Measurements from ENCODE around the gene SYCE1L. TPM values are rescaled to one million over a fixed set of nuclear protein-coding genes. Genes with fewer than 3 reads are reported as not detected.

Gene SYCE1L
- polyA plus RNA-seq, 2 of the 4 experiments (the other 2 are of a cell fraction): 1.4 to 6.6 TPM

DNA sequence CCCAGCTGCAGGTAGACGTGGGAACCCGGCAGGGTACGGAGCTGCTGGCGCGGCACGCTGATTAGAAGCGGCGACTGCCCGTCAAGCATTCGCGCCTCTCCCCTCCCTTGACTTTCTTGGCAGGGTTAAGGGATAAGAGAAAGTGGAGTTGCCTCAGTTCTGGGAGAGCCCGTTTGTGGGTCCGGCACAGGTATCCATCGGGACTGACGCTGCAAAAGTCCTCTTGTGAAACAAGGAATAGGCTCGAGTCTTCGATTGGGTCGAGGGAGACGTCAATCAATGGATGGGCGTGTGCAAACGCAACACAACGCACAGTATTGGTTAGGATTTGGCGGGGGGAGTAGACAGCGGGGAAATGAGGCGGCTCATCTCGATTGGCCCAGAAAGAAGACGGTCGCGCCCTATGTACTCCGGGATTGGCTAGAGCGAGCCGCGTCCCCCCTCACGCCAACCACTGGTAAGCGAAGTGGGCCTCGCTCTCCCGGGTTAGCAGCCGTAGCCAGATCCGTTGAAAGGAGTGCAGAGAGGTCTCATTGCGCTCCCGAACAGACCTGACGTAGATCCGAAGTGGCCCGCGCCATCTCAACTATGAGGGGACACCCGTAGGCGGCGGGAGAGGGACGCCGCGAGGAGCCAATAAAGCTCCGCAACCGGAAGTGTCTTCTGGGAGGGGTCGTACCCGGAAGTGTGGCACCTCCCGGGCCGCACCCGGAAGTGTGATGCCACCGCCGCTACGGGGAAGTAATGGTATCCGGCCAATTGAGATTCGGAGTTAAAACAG lies 8.5 kb upstream of the SYCE1L start, which contains the start of gene MON1B (continued):
- TF ChIP-seq, protein P1, sequence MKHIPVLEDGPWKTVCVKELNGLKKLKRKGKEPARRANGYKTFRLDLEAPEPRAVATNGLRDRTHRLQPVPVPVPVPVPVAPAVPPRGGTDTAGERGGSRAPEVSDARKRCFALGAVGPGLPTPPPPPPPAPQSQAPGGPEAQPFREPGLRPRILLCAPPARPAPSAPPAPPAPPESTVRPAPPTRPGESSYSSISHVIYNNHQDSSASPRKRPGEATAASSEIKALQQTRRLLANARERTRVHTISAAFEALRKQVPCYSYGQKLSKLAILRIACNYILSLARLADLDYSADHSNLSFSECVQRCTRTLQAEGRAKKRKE (CRISPR knock-in tag; IDR thresholded peaks at IDR 0.05; ENCODE audit: low read depth): no peak
- TF ChIP-seq JUN (IDR thresholded peaks at IDR 0.05) (peak; percentile 36 to 80; a peak in 4 of 5 replicates), HEYL (CRISPR knock-in tag; IDR thresholded peaks at IDR 0.05) (no peak), KDM5A (IDR thresholded peaks at IDR 0.05) (peak; percentile 50), RNF2 (IDR thresholded peaks at IDR 0.05; ENCODE audit: borderline replicate concordance, low read depth) (no peak), RAD21 (conservative IDR thresholded peaks at IDR 0.05 in 1 of 2, IDR thresholded peaks at IDR 0.05 in 1 of 2) (no peak), CBX8 (IDR thresholded peaks at IDR 0.05) (no peak), HDAC2 (IDR thresholded peaks at IDR 0.05) (no peak), RARB (CRISPR knock-in tag; IDR thresholded peaks at IDR 0.05) (no peak), PHF8 (IDR thresholded peaks at IDR 0.05; ENCODE audit: borderline replicate concordance, low read depth) (peak; percentile 57; the same call in 1 of the 2 replicates), BHLHE40 (IDR thresholded peaks at IDR 0.05; ENCODE audit: low read depth, low read length) (no peak), HOXA7 (CRISPR knock-in tag; IDR thresholded peaks at IDR 0.05) (no peak), GATA3 (IDR thresholded peaks at IDR 0.05; ENCODE audit: borderline replicate concordance) (no peak), SMC3 (IDR thresholded peaks at IDR 0.05) (no peak), MYC (IDR thresholded peaks at IDR 0.05; ENCODE audit: borderline replicate concordance, low read length) (no peak), EP300 (IDR thresholded peaks at IDR 0.05) (no peak)
- TF ChIP-seq, protein P2, sequence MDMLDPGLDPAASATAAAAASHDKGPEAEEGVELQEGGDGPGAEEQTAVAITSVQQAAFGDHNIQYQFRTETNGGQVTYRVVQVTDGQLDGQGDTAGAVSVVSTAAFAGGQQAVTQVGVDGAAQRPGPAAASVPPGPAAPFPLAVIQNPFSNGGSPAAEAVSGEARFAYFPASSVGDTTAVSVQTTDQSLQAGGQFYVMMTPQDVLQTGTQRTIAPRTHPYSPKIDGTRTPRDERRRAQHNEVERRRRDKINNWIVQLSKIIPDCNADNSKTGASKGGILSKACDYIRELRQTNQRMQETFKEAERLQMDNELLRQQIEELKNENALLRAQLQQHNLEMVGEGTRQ (IDR thresholded peaks at IDR 0.05): no peak
- TF ChIP-seq, protein P3, sequence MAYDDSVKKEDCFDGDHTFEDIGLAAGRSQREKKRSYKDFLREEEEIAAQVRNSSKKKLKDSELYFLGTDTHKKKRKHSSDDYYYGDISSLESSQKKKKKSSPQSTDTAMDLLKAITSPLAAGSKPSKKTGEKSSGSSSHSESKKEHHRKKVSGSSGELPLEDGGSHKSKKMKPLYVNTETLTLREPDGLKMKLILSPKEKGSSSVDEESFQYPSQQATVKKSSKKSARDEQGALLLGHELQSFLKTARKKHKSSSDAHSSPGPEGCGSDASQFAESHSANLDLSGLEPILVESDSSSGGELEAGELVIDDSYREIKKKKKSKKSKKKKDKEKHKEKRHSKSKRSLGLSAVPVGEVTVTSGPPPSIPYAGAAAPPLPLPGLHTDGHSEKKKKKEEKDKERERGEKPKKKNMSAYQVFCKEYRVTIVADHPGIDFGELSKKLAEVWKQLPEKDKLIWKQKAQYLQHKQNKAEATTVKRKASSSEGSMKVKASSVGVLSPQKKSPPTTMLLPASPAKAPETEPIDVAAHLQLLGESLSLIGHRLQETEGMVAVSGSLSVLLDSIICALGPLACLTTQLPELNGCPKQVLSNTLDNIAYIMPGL (CRISPR knock-in tag; IDR thresholded peaks at IDR 0.05; ENCODE audit: borderline replicate concordance): no peak
- TF ChIP-seq, protein P4, sequence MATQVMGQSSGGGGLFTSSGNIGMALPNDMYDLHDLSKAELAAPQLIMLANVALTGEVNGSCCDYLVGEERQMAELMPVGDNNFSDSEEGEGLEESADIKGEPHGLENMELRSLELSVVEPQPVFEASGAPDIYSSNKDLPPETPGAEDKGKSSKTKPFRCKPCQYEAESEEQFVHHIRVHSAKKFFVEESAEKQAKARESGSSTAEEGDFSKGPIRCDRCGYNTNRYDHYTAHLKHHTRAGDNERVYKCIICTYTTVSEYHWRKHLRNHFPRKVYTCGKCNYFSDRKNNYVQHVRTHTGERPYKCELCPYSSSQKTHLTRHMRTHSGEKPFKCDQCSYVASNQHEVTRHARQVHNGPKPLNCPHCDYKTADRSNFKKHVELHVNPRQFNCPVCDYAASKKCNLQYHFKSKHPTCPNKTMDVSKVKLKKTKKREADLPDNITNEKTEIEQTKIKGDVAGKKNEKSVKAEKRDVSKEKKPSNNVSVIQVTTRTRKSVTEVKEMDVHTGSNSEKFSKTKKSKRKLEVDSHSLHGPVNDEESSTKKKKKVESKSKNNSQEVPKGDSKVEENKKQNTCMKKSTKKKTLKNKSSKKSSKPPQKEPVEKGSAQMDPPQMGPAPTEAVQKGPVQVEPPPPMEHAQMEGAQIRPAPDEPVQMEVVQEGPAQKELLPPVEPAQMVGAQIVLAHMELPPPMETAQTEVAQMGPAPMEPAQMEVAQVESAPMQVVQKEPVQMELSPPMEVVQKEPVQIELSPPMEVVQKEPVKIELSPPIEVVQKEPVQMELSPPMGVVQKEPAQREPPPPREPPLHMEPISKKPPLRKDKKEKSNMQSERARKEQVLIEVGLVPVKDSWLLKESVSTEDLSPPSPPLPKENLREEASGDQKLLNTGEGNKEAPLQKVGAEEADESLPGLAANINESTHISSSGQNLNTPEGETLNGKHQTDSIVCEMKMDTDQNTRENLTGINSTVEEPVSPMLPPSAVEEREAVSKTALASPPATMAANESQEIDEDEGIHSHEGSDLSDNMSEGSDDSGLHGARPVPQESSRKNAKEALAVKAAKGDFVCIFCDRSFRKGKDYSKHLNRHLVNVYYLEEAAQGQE (IDR thresholded peaks at IDR 0.05): peak; percentile 2; the same call in 1 of the 2 replicates

All from A549 (cell line).